BE2C (cell line): ENCODE measurements around the gene KIF1B.

Experiments used
- DNase-seq: peaks from one replicate; pipeline ENCODE4 v3.0.0-alpha.2; 2020
- H3K27me3 ChIP-seq: fragments of 250-450 bp; sonication (Bioruptor Pico); 2 replicates; pipeline ENCODE4 v1.5.1; 2020; ENCODE audit warnings: mild to moderate bottlenecking
- H3K36me3 ChIP-seq: fragments of 250-450 bp; sonication (Bioruptor Pico); 2 replicates; pipeline ENCODE4 v1.5.1; 2020; ENCODE audit warnings: mild to moderate bottlenecking
- H3K4me1 ChIP-seq: fragments of 250-450 bp; sonication (Bioruptor Pico); 2 replicates; pipeline ENCODE4 v1.5.1; 2020
- H3K4me3 ChIP-seq: 2 replicates; pipeline ENCODE4 v1.5.1; 2011; ENCODE audit warnings: low read depth, low read length
- H3K9me3 ChIP-seq: fragments of 250-450 bp; sonication (Bioruptor Pico); 2 replicates; pipeline ENCODE4 v1.5.1; 2020
- TF ChIP-seq, protein P1 (sequence below): IDR thresholded peaks from 2 replicates; pipeline ENCODE4 v1.5.1; 2012; ENCODE audit warnings: mild to moderate bottlenecking, low read depth, low read length

The KIF1B gene

GRCh38 chr1:10320336-10320735 lies 110.0 kb downstream of the KIF1B start:
- H3K36me3 ChIP-seq = no peaks in the 10 kb centered on the region
- no peak overlapping the region for H3K4me3 ChIP-seq
- no peak for DNase-seq
- H3K4me1 ChIP-seq = no peaks in the 10 kb centered on the region
- TF ChIP-seq, protein P1, sequence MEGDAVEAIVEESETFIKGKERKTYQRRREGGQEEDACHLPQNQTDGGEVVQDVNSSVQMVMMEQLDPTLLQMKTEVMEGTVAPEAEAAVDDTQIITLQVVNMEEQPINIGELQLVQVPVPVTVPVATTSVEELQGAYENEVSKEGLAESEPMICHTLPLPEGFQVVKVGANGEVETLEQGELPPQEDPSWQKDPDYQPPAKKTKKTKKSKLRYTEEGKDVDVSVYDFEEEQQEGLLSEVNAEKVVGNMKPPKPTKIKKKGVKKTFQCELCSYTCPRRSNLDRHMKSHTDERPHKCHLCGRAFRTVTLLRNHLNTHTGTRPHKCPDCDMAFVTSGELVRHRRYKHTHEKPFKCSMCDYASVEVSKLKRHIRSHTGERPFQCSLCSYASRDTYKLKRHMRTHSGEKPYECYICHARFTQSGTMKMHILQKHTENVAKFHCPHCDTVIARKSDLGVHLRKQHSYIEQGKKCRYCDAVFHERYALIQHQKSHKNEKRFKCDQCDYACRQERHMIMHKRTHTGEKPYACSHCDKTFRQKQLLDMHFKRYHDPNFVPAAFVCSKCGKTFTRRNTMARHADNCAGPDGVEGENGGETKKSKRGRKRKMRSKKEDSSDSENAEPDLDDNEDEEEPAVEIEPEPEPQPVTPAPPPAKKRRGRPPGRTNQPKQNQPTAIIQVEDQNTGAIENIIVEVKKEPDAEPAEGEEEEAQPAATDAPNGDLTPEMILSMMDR = no peak
- no peaks in the 10 kb centered on the region for H3K9me3 ChIP-seq
- no peaks in the 10 kb centered on the region for H3K27me3 ChIP-seq

- H3K27me3 ChIP-seq = no peaks in the 10 kb centered on the region
- no peak overlapping the region for H3K4me3 ChIP-seq
- TF ChIP-seq, protein P1 = no peak
- H3K9me3 ChIP-seq = no peaks in the 10 kb centered on the region
- no peaks in the 10 kb centered on the region for H3K36me3 ChIP-seq
- DNase-seq = no peak
- no peaks in the 10 kb centered on the region for H3K4me1 ChIP-seq
Measured at GRCh38 chr1:10322821-10323220, 112.5 kb downstream of the KIF1B start.

DNA sequence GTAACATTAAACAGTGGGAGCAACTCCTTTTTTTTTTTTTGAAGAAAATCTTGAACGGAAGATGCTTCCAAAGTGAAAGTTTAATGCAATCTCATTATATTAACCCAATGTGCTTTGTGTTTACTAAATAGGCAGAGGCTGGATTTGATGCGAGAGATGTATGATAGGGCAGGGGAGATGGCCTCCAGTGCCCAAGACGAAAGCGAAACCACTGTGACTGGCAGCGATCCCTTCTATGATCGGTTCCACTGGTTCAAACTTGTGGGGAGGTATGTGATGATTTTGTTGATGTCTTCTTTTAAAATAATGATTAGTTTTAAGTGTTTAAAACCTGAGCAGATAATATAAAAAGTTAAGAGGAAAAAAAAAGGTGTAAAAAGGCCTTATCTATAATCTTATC lies 114.3 kb downstream of the KIF1B start:
- Histone ChIP-seq H3K4me1 (no peaks in the 10 kb centered on the region), H3K9me3 (no peaks in the 10 kb centered on the region), H3K4me3 (no peak overlapping the region), H3K36me3 (no peaks in the 10 kb centered on the region), H3K27me3 (no peaks in the 10 kb centered on the region)
- TF ChIP-seq, protein P1 = no peak
- no peak for DNase-seq

DNA sequence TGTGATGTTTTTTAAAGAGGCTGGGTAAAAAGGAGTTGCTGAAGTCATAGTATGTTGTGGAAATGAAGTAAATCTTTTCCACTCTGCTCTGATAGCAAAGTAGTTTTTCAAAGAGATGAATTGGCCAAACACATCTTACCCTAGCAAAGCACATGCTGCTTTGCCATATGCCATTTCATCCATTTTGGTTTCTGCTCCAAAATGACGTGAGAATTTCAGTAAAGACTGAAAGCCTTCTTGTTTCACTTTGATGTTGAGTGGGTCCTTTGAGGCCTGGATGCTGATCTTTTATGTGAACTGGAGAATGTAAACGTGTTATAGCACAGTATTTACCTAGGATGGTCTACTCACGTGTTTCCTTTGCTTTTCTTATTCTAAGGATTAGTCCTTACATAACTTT lies 115.2 kb downstream of the KIF1B start:
- Histone ChIP-seq H3K4me1 (no peaks in the 10 kb centered on the region), H3K36me3 (no peaks in the 10 kb centered on the region), H3K9me3 (no peaks in the 10 kb centered on the region), H3K4me3 (no peak overlapping the region), H3K27me3 (no peaks in the 10 kb centered on the region)
- DNase-seq = no peak
- TF ChIP-seq, protein P1 = no peak

DNA sequence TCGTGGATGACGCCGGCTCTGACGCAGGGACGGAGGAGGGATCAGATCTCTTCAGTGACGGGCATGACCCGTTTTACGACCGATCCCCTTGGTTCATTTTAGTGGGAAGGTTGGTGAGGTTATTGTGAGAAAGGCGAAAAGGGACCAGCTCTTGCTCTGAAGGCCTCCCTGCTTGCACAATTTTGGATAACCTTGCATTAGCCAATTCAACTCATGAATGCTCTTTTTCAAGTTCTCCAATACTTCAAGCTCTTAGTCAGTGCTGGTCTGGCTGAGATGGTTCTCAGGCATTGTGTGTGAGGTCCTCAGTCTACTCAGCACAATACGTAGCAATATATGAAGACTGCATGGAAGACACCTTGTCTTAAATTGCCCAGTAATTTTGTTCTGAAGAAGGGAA lies 115.9 kb downstream of the KIF1B start:
- H3K36me3 ChIP-seq = no peaks in the 10 kb centered on the region
- no peaks in the 10 kb centered on the region for H3K4me1 ChIP-seq
- no peaks in the 10 kb centered on the region for H3K9me3 ChIP-seq

GRCh38 chr1:10328180-10328963 lies 118.0 kb downstream of the KIF1B start:
- TF ChIP-seq, protein P1 = no peak
- DNase-seq = no peak
- Histone ChIP-seq H3K36me3 (no peaks in the 10 kb centered on the region), H3K4me3 (no peak overlapping the region), H3K9me3 (no peaks in the 10 kb centered on the region), H3K27me3 (no peaks in the 10 kb centered on the region), H3K4me1 (no peaks in the 10 kb centered on the region)

More for the DNA sequence above, 115.9 kb downstream of the KIF1B start:
- DNase-seq = no peak
- no peaks in the 10 kb centered on the region for H3K27me3 ChIP-seq
- H3K4me3 ChIP-seq = no peak overlapping the region
- TF ChIP-seq, protein P1 = no peak
